Astrocyte of the cerebellum (primary cell): ENCODE data around the gene VMAC.
"Not testable (repeated sequence)": the region's sequence is repeated elsewhere in the genome, so short reads cannot be mapped to it uniquely, and the experiment has no call there.

Experiments used
- DNase-seq: peaks from one replicate; pipeline ENCODE4 v3.0.0-alpha.2; 2011; ENCODE audit warnings: low read depth
- H3K4me3 ChIP-seq: 2 replicates; pipeline ENCODE4 v1.5.1; 2011; ENCODE audit warnings: mild to moderate bottlenecking, low read depth, low read length, moderate library complexity
- CTCF ChIP-seq: IDR thresholded peaks from 2 replicates; pipeline ENCODE4 v1.5.1; 2012; ENCODE audit warnings: low read length, low read depth, moderate library complexity, mild to moderate bottlenecking; ENCODE audit errors: missing control alignments
- in situ Hi-C: cut with HindIII; loops from 2 replicates; pipeline ENCODE4 v1.10.0; 2017; ENCODE audit warnings: low sequenced_read_pairs

The VMAC gene, protein sequence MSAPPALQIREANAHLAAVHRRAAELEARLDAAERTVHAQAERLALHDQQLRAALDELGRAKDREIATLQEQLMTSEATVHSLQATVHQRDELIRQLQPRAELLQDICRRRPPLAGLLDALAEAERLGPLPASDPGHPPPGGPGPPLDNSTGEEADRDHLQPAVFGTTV

DNA sequence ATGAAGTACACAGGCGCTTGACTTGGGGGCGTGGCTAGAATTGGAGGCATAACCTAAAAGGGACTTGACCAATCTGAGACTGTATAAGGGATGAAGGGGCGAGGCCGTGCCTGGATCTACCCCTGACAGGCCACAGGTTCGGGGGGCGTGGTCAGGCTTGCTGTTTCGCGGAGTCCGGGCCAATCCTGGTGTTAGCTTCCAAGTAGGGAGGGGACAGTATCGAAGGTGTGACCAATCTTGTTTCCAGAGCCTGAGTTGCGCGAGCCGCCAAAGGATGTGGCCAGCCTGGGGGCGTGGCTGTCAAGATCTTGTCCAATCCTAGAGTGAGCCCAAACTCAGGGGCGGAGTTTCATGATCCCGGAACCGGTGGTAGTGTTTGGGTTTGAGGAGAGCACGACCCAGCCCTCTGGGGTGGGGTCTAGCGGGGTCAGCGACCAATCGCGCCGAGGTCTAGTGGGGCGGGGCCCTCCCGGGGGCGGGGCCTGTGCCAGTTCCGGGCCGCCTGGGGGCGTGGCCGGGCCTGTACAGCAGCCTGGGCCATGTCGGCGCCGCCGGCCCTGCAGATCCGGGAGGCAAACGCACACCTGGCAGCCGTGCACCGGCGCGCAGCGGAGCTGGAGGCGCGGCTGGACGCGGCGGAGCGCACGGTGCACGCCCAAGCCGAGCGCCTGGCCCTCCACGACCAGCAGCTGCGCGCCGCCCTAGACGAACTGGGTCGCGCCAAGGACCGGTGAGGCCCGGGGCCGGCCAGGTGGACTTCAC lies at the start of gene VMAC:
Gene VMAC, plus strand, starts transcription at position 521 of the 762 bp plus-strand sequence. Its CDS starts 19 bp downstream, at position 540.
- in situ Hi-C loops: no loop called here
- TF ChIP-seq CTCF: no peak
- DNase-seq: peak; percentile 100
- H3K4me3 ChIP-seq: peak within 1 kb of the TSS; percentile 100

- DNase-seq, H3K4me3 ChIP-seq, in situ Hi-C loops: not testable (repeated sequence)
Measured at GRCh38 chr19:5855151-5855550, 49.5 kb upstream of the VMAC start.

GRCh38 chr19:5857203-5858081 lies 47.2 kb upstream of the VMAC start:
- in situ Hi-C loops: no loop called here
- H3K4me3 ChIP-seq: no peak overlapping the region
- TF ChIP-seq CTCF: no peak
- DNase-seq: no peak

GRCh38 chr19:5863030-5863665 lies 41.5 kb upstream of the VMAC start:
- no peak for TF ChIP-seq CTCF
- in situ Hi-C loops: no loop called here
- H3K4me3 ChIP-seq: no peak overlapping the region
- DNase-seq: no peak

- H3K4me3 ChIP-seq: no peak overlapping the region
- no peak for TF ChIP-seq CTCF
- in situ Hi-C loops: no loop called here
- no peak for DNase-seq
Measured at GRCh38 chr19:5864013-5864720, 40.5 kb upstream of the VMAC start.

DNA sequence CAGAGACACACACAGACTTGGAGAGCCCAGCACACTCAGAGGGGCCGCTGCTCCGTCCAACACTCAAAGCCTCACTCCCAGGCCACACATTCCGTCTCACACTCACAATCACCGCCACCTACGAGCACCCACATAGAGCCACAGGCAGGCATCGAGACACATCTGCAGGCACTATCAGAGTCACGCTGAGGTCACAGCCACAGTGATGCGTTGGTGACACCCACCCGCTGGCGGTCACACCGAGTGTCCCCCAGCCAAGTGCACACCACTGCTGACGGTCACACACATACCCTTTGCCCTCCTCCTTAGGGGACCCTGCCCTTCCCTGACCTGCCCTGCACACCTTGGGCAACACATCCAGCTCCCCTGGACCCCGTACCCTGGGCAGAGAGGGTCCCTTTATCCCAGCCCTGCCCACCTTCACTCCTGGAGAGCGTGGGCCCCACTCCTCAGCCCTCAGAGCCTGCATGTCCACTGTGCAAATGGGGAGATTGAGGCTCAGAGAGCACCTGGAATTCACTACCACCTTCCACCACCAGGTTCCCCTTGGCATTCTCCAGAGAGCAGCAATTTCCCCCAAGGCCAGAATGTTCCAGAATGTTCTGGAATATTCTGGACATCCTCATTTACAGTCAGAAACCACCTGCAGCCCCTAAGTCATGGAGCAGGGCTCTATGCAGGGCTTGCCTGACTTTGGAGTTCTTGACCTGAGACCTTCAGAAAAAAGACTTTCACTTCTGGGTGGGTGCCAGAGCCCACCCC lies 39.8 kb upstream of the VMAC start:
- no peak overlapping the region for H3K4me3 ChIP-seq
- TF ChIP-seq CTCF: peak; percentile 35
- no peak for DNase-seq
- in situ Hi-C loops: no loop called here
